SHP77 treated with DMSO at 0.1 percent for 48 hours (cell line): Measurements from ENCODE around the gene TUBB3.
"Not testable (repeated sequence)": the region's sequence is repeated elsewhere in the genome, so short reads cannot be mapped to it uniquely, and the experiment has no call there.

Experiments
- DNase-seq: peaks from one replicate; lab custom pipeline; 2025; lab: John Stamatoyannopoulos, UW

TUBB3 gene

GRCh38 chr16:89922884-89923639 is at the start of gene TUBB3:
Gene TUBB3 (plus strand): TSS chr16:89923342. CDS start chr16:89923402, 60 bp downstream.
- DNase-seq = peak; percentile 74

DNA sequence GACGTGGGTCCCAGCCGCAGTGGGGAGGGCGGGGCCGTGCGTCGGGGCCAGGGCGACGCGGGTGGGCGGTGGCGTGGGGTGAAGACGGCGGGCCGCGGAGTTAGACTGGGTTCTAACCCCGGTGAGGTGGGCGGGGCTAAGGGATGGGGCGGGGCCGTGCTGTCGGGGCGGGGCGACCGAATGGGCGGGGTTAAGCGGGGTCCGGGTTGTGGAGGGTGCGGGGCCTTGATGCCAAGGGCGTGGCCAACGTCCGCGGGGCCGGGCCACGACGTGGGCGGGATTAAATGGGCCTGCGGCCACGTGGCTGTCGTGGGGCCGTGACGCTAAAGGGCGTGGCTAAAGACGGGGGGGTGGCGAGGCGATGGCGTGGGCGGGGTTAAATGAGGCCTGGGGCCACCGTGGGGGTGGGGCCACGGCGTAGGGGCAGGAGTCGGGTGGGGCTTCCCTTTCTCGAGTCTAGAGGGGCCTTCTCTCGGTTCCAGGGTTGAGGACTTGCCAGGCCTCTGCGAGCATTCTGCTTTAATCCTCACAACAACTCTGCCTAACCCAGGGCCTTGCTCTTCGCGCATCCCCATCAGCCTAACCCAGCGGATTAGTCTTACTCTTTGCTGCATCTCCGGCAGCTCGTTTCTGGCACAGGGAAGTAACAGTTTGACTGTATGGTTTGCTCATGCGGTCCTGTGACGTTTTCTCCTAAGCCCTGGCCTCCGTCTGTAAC is 49.0 kb upstream of the TUBB3 start:
- peak; percentile 84 for DNase-seq

DNA sequence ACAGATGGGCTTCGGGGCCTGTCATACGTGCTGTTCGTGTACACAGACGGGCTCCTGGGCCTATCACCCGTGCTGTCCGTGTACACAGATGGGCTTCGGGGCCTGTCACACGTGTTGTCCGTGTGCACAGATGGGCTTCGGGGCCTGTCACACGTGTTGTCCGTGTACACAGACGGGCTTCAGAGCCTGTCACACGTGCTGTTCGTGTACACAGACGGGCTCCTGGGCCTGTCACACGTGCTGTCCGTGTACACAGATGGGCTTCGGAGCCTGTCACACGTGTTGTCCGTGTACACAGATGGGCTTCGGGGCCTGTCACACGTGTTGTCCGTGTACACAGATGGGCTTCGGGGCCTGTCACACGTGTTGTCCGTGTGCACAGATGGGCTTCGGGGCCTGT is 44.0 kb upstream of the TUBB3 start:
- not testable (repeated sequence) for DNase-seq

- no peak for DNase-seq
Observed at GRCh38 chr16:89880477-89881367, 42.4 kb upstream of the TUBB3 start.

GRCh38 chr16:89881368-89881730 is 41.8 kb upstream of the TUBB3 start:
- DNase-seq = no peak

GRCh38 chr16:89883346-89884040 is 39.6 kb upstream of the TUBB3 start:
- no peak for DNase-seq

- DNase-seq = no peak
Observed at GRCh38 chr16:89884041-89884421, 39.1 kb upstream of the TUBB3 start.

DNA sequence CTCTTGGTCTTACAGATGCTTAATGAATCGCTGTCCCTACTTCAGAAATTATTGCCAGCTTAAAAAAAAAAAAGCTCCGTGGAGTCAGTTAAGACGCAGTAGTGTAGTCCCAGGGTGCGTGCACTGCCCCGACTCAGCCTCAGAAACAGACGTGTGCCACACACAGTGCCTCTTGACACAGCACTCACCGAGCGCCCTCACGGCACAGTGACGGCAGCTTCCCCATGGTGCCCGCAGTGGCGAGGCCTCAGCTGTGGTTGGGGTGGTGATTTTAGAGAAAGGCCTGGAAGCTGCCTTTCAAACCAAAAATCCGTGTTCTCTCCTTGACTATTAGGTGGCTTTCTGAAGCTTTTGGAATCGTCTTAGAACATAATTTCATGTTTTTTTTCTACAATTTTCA is 35.9 kb upstream of the TUBB3 start:
- no peak for DNase-seq

DNA sequence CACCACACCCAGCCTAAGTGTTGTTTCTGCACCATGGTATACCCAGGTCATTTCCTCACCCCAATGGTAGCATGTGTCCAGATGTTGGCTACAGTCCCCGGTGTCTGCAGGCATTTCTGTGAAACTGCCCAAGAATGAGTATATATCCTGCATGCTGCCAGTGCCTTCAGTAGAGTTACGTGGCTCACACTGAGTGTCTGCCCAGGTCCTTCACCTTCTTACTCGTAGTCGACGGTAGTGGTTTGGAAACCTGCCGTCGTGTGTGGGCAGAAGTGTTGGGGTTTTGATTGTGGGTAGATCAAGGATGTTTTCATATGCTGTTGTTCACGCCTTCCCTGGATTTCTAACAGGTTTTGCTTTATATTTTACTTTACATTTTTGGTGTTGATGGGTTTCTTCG is 32.9 kb upstream of the TUBB3 start:
- DNase-seq = no peak

- no peak for DNase-seq
Observed at GRCh38 chr16:89890886-89891657, 32.1 kb upstream of the TUBB3 start.

DNA sequence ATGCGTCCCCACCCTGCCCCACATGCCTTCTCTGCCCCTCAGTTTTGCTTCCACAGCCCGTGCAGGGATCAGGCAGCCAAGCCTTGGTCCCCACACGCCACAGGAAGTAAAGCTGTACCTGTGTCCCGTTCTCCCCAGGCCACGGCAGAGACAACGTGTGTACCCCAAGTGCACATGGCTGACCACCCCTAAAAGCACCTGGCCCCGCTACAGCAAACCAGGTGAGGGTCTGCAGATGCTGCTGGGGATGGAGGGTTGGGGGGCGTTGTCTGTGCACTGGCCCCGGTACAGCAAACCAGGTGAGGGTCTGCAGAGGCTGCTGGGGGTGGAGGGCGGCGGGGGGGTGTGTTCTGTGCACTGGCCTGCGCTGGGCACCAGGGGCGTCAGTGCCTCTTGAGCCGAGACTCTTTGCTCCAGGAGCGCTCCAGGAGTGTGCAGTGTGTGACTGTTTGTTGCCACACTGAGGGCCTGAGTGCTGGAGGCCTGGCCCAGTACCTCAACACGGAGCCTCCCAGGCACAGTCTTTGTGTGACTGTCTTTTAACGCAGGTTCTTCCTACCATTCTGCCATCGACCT is 31.0 kb upstream of the TUBB3 start:
- DNase-seq = no peak

DNA sequence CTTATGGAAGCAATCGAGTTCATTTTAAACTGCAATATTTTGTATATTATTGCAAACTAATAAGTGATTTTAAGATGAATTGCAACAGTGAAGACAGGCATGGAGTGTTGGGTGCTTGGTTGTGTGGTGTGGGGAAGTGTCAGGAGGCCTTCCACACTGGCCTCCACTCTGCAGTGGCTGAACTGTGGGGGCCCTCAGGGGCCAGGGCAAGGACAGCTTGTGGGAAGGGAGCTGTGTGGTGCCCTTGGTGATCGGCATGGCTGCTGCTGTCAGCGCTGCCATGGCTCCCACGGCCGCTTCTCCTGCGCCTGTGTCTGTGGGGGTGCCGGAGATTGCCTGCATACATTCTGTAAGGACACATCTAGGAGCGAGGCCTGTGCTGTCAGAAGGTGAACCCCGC is 30.5 kb upstream of the TUBB3 start:
- no peak for DNase-seq

- DNase-seq = no peak
Observed at GRCh38 chr16:89893642-89894548, 29.2 kb upstream of the TUBB3 start.

DNA sequence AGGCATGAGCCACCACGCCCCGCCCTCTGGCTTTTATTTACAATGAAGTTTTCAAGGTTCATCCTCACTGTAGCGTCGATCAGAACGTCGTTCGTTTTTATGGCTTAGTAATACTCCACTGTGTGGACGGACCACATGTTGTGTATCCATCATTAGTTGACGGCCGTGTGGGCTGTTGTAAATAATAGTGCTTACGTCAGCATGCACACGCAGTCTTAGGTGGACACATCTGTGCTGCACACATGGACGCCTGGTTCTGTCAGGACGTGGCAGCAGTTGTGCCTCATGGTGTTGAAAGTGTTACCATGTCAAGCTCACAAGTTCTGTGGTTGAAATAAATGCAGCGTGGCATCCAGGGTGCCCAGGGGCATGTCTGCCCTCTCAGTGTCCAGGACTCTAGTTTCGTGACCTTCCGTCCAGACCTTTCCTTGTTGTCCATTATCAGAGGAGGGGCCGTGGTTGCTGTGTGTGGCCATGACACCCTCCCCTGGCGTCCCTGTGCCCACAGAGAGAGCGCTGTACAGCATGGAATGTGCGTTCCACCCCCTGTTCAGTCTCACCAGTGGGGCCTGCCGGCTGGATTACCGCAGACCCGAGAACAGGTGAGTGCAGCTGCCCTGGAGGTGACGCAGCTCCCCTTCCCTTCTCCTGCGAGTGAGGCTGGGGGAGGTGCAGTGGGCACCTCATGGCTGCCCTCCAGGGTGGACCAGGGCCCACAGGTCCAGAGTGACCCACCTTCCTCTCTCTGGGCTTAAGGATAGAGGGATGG is 27.5 kb upstream of the TUBB3 start:
- no peak for DNase-seq

DNA sequence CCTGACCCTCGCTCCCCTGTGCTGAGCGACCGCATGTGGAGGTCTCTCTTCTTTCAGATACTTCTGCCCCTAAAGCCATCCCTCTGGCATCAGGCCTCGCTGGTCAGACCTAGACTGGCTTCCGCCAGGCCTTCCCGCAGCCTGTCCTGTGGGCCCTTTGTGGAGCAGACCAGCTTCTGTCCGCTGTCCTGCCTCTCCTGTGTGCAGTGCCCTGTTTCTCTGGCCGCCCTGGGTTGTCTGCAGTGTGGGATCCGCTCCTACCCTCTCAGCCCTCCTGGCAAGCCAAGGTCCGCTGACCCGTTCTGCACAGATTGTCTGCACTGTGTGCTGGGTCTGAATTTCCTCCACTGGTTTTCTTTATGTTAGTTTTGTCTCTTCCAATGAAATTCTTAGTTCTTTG is 25.9 kb upstream of the TUBB3 start:
- no peak for DNase-seq

- no peak for DNase-seq
Observed at GRCh38 chr16:89898201-89898967, 24.8 kb upstream of the TUBB3 start.

GRCh38 chr16:89899879-89900481 is 23.2 kb upstream of the TUBB3 start:
- DNase-seq = no peak

DNA sequence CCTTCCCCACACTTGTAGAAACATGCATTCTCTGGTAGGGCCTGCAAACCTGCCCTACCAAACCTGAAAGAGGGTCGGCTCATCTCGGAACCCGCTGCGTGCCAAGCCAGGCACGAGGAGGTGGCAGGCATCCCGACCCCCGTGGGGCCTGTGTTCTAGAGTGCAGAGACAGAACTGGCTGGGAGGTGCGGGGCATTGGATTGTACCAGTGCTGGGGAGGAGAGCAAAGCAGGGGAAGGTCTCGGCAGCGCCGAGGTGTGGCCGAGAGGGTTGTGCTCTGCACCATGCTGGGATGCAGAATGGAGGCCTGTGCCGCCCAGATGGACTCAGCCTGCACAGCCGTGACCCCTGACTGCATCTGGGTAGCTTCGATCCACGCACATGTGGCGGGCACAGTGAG is 22.3 kb upstream of the TUBB3 start:
- no peak for DNase-seq
